Spleen (tissue), 11 donors: ENCODE measurements around the gene TNFAIP8. TPM values are rescaled to one million over a fixed set of nuclear protein-coding genes. Genes with fewer than 3 reads are reported as not detected.
A peak's percentile ranks its signal among the peaks of the same experiment; 100 is the strongest.

Source experiments
- DNase-seq: peaks from one replicate; pipeline ENCODE4 v3.0.0-alpha.2; 2020
- H3K27ac ChIP-seq, 8 donors: fragments of 200-600 bp; sonication (generic) in 7 of 8; 1 replicate in 4 of 8; 2 replicates in 4 of 8; pipeline versions ENCODE4 v1.5.0 to v1.8.0; 2016 to 2021; ENCODE audit warnings: inconsistent platforms in 4 of 8, mild to moderate bottlenecking in 4 of 8, moderate library complexity in 1 of 8
- H3K27me3 ChIP-seq, 7 donors: fragments of 200-600 bp; sonication (generic) in 6 of 7; replicated peaks in 1 of 7; 1 replicate in 4 of 7; 2 replicates in 3 of 7; pipeline versions ENCODE4 v1.5.0 to v1.8.0; 2016 to 2021; ENCODE audit warnings: inconsistent platforms in 3 of 7, mild to moderate bottlenecking in 1 of 7
- H3K36me3 ChIP-seq, 6 donors: fragments of 200-600 bp; sonication (generic) in 5 of 6; 1 replicate in 4 of 6; 2 replicates in 2 of 6; pipeline versions ENCODE4 v1.5.0 to v1.8.0; 2016 to 2021; ENCODE audit warnings: inconsistent platforms in 2 of 6
- H3K4me1 ChIP-seq, 6 donors: fragments of 200-600 bp; sonication (generic) in 5 of 6; 1 replicate in 3 of 6; 2 replicates in 3 of 6; pipeline versions ENCODE4 v1.5.0 to v1.8.0; 2016 to 2021; ENCODE audit warnings: inconsistent platforms in 3 of 6
- H3K4me3 ChIP-seq, 8 donors: fragments of 200-600 bp; sonication (generic) in 7 of 8; 1 replicate in 4 of 8; 2 replicates in 4 of 8; pipeline versions ENCODE4 v1.5.0 to v1.8.0; 2016 to 2021; ENCODE audit warnings: inconsistent platforms in 4 of 8, mild to moderate bottlenecking in 4 of 8, moderate library complexity in 2 of 8
- H3K9me3 ChIP-seq, 8 donors: fragments of 200-600 bp; sonication (generic) in 7 of 8; 1 replicate in 4 of 8; 2 replicates in 4 of 8; pipeline versions ENCODE4 v1.5.0 to v1.8.0; 2016 to 2021; ENCODE audit warnings: inconsistent platforms in 4 of 8
- POLR2A ChIP-seq, 3 donors: fragments of 450-650 bp; IDR thresholded peaks; one replicate each; pipeline ENCODE4 v1.5.1; 2017; ENCODE audit warnings: antibody characterized with exemption in 3 of 3, mild to moderate bottlenecking in 1 of 3
- POLR2AphosphoS5 ChIP-seq, 3 donors: sonication (generic); formaldehyde crosslinking; IDR thresholded peaks; one replicate each; pipeline ENCODE4 v1.5.1; 2017; ENCODE audit warnings: antibody characterized with exemption in 3 of 3
- WGBS, 5 donors: extraction: QIAGEN DNeasy Blood & Tissue Kit in 3 of 5; methylation state at CpG; one replicate each; pipeline versions ENCODE4 v1.1.5 to v1.1.7; 2013 to 2018; 5-methylcytosine and 5-hydroxymethylcytosine counted together
- intact Hi-C: fragments of 100-400 bp; cut with DNase I; formaldehyde crosslinking; loops from one replicate; pipeline ENCODE4 v1.15.0; 2023; ENCODE audit warnings: low total_unique reads
- polyA plus RNA-seq, 3 donors: library from polyadenylated mRNA; stranded (reverse); fragments of 200-250 nt; gene quantifications; one replicate each; pipeline ENCODE4 v1.2.1, GENCODE V29; 2013
- total RNA-seq, 7 donors: library from RNA; depleted of rRNA in 3 of 7; stranded (reverse); fragments of >200 nt in 3 of 7; fragmentation: NEBNext Ultra II Directional in 4 of 7; extraction: Animal tissue kit (Norgen Biotek cat#: 25700) in 4 of 7; gene quantifications; one replicate each; pipeline versions ENCODE4 v1.1.0 to v1.2.1, GENCODE V29; 2016 to 2021
- TF ChIP-seq, protein P1 (sequence below), 11 experiments: fragments of 200-600 bp in 7 of 11; fragments of 450-650 bp in 4 of 11; sonication (generic) in 4 of 11; IDR thresholded peaks in 8 of 11; conservative IDR thresholded peaks in 3 of 11; 1 replicate in 7 of 11; 2 replicates in 4 of 11; pipeline versions ENCODE4 v1.4.0 to v1.8.0; 2016 to 2021; ENCODE audit warnings: antibody characterized with exemption in 11 of 11, inconsistent platforms in 4 of 11, mild to moderate bottlenecking in 1 of 11
- donor health status: healthy with polysubstance abuse.
- donor health status: DM: no; HTN: no; CAD: no; lungs with moderate emphysema.
- donor health status: DM: no; HTN: no; CAD: no.
- donor health status: Bipolar disorder and iron deficiency.
- donor health status: healthy.
- donor health status: DM: no; HTN: no; CAD: no.
- donor health status: DM: yes; HTN: yes; CAD: no.

The TNFAIP8 gene
- total and polyA plus RNA-seq, 10 donors = 71.1 to 123 (median 101) TPM

DNA sequence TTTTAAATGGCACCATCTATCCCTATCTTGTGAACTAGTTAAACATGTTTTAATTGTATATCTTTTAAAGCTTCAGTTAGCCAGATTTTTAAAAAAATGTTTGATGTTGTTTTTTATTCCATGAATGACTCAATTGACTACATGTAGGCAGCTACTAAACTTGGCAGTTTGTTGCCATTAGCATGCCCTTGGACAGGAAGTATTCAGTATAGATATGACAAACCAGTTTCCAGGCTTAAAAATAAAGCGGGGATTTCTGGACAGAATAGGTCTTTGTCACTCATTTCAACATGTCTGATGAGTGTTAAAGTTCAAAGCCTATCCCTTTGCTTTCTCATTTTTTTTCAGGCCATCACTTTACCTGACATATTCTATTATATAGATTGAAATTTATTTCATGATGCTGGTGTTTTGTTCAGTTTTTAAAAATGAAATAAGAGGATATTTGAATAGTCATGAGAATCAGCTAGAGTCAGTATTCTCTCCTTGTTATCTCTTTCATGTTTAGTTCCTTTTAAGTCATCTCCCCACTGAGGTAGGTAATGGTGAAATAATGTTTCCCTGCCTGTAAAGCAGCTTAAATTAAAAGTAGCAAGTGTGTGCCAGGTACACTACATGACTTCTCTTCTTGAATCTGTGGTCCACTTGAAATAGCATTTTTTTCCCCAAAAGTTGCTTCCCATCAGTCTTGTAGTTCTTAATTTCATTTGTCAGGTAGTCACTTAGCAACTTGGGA, 11.9 kb downstream of the TNFAIP8 start:
- Histone ChIP-seq H3K36me3 (peaks cover 0 to 23% (median 3%) of the 10 kb centered on the region in 6 donors), H3K27me3 (no peaks in the 10 kb centered on the region), H3K27ac (peak overlapping the region; percentile 62 to 78 (median 72)), H3K4me1 (peaks cover 47 to 99% (median 90%) of the 10 kb centered on the region in 6 donors), H3K9me3 (no peaks in the 10 kb centered on the region), H3K4me3 (peak overlapping the region in 1 of 8 donors; percentile 36)
- intact Hi-C loops = no loop called here
- TF ChIP-seq POLR2A (IDR thresholded peaks at IDR 0.05) (no peak), POLR2AphosphoS5 (IDR thresholded peaks at IDR 0.05) (no peak)
- TF ChIP-seq, protein P1, sequence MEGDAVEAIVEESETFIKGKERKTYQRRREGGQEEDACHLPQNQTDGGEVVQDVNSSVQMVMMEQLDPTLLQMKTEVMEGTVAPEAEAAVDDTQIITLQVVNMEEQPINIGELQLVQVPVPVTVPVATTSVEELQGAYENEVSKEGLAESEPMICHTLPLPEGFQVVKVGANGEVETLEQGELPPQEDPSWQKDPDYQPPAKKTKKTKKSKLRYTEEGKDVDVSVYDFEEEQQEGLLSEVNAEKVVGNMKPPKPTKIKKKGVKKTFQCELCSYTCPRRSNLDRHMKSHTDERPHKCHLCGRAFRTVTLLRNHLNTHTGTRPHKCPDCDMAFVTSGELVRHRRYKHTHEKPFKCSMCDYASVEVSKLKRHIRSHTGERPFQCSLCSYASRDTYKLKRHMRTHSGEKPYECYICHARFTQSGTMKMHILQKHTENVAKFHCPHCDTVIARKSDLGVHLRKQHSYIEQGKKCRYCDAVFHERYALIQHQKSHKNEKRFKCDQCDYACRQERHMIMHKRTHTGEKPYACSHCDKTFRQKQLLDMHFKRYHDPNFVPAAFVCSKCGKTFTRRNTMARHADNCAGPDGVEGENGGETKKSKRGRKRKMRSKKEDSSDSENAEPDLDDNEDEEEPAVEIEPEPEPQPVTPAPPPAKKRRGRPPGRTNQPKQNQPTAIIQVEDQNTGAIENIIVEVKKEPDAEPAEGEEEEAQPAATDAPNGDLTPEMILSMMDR (IDR thresholded peaks at IDR 0.05 in 8 of 11, conservative IDR thresholded peaks at IDR 0.05 in 3 of 11) = no peak
- 15 to 31% (median 18%) methylated on average over 1 of the region's 1 CpG for WGBS, 5 donors
- no peak for DNase-seq

DNA sequence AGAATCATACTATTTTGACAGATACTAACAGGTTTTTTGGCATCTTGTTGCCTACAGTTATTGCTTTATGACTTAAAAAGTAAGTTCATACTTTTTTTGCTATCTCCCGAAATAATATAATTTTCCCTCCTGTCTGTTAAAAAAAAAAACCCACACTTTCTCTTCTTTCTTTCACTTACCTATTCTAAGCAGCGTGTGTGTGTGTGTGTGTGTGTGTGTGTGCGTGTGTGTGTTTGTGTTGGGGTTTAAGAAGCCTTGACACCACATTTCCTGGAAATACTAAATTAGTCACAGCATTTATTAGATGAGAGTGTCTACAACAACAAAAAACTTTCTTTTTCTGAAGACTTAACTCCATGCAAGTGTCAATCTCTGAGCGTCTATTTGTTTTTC, 12.4 kb downstream of the TNFAIP8 start:
- Histone ChIP-seq H3K27ac (peak overlapping the region; percentile 29 to 78 (median 72)), H3K36me3 (peaks cover 0 to 25% (median 3%) of the 10 kb centered on the region in 6 donors), H3K27me3 (no peaks in the 10 kb centered on the region), H3K9me3 (no peaks in the 10 kb centered on the region), H3K4me3 (peak overlapping the region in 1 of 8 donors; percentile 36), H3K4me1 (peaks cover 47 to 99% (median 85%) of the 10 kb centered on the region in 6 donors)
- intact Hi-C loops = no loop called here
- DNase-seq = no peak
- TF ChIP-seq, protein P1 (IDR thresholded peaks at IDR 0.05 in 8 of 11, conservative IDR thresholded peaks at IDR 0.05 in 3 of 11) = no peak
- no peak for TF ChIP-seq POLR2A (IDR thresholded peaks at IDR 0.05)
- no peak for TF ChIP-seq POLR2AphosphoS5 (IDR thresholded peaks at IDR 0.05)
- 14 to 29% (median 22%) methylated on average over 4 of the region's 4 CpGs for WGBS, 5 donors

DNA sequence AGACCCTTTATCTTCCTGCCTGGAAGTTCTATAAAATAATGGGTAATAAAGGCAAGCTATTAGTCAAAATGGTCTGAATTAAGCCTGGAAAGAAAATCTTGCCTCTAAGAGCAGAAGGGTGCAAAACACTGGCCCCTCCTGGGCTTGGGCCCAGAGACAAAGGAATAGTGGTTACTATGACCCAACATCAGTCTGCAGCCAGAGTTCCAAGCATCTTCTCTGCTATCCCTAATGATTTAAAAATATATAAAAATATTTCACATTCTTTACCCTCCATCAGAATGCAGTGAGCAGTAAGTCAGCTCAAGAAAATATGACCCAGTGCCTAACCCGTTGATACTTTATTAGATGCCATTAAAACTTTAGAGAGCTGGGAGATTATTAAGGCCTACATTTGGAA, 14.7 kb downstream of the TNFAIP8 start:
- H3K4me3 ChIP-seq = no peak overlapping the region
- intact Hi-C loops = no loop called here
- peaks cover 0 to 23% (median 3%) of the 10 kb centered on the region in 6 donors for H3K36me3 ChIP-seq
- no peaks in the 10 kb centered on the region for H3K9me3 ChIP-seq
- H3K27ac ChIP-seq = peak overlapping the region in 7 of 8 donors; percentile 11 to 78 (median 73)
- no peaks in the 10 kb centered on the region for H3K27me3 ChIP-seq
- 74 to 90% (median 79%) methylated on average over 1 of the region's 1 CpG for WGBS, 5 donors
- no peak for TF ChIP-seq POLR2AphosphoS5 (IDR thresholded peaks at IDR 0.05)
- TF ChIP-seq, protein P1 (IDR thresholded peaks at IDR 0.05 in 8 of 11, conservative IDR thresholded peaks at IDR 0.05 in 3 of 11) = no peak
- TF ChIP-seq POLR2A (IDR thresholded peaks at IDR 0.05) = no peak
- H3K4me1 ChIP-seq = peaks cover 35 to 98% (median 70%) of the 10 kb centered on the region in 6 donors
- no peak for DNase-seq

DNA sequence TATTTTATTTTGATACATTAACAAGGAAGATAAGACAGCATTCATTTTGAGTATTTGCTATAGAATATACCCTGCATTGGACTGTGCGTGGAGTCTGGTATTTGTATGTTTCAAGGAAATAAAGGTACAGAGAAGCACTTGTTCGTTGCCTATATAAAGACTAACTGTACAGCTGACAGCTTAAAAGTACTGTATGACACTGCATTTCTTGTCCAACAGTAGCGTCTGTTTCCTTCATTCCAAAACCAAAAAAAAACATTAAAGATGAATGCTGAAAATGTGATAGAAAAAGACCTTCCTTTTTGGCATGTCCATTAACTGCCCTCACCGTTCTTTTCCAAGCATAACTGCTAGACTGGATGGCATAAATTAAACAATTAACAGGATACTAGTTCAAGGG, 15.3 kb downstream of the TNFAIP8 start:
- Histone ChIP-seq H3K4me3 (no peak overlapping the region), H3K9me3 (no peaks in the 10 kb centered on the region), H3K27me3 (no peaks in the 10 kb centered on the region), H3K36me3 (peaks cover 0 to 23% (median 3%) of the 10 kb centered on the region in 6 donors), H3K27ac (peak overlapping the region in 5 of 8 donors; percentile 48 to 78 (median 73)), H3K4me1 (peaks cover 29 to 98% (median 63%) of the 10 kb centered on the region in 6 donors)
- WGBS, 5 donors = 34 to 44% (median 41%) methylated on average over 4 of the region's 4 CpGs
- intact Hi-C loops = no loop called here
- TF ChIP-seq, protein P1 (IDR thresholded peaks at IDR 0.05 in 8 of 11, conservative IDR thresholded peaks at IDR 0.05 in 3 of 11) = no peak
- TF ChIP-seq POLR2A (IDR thresholded peaks at IDR 0.05) = no peak
- no peak for DNase-seq
